Fibroblast of skin of back (primary cell): Measurements from ENCODE around the gene FAM20C.
"Not testable (repeated sequence)": the region's sequence is repeated elsewhere in the genome, so short reads cannot be mapped to it uniquely, and the experiment has no call there.

Experiments used
- DNase-seq: peaks from one replicate; pipeline ENCODE4 v3.0.0-alpha.2; 2013

Gene FAM20C

DNA sequence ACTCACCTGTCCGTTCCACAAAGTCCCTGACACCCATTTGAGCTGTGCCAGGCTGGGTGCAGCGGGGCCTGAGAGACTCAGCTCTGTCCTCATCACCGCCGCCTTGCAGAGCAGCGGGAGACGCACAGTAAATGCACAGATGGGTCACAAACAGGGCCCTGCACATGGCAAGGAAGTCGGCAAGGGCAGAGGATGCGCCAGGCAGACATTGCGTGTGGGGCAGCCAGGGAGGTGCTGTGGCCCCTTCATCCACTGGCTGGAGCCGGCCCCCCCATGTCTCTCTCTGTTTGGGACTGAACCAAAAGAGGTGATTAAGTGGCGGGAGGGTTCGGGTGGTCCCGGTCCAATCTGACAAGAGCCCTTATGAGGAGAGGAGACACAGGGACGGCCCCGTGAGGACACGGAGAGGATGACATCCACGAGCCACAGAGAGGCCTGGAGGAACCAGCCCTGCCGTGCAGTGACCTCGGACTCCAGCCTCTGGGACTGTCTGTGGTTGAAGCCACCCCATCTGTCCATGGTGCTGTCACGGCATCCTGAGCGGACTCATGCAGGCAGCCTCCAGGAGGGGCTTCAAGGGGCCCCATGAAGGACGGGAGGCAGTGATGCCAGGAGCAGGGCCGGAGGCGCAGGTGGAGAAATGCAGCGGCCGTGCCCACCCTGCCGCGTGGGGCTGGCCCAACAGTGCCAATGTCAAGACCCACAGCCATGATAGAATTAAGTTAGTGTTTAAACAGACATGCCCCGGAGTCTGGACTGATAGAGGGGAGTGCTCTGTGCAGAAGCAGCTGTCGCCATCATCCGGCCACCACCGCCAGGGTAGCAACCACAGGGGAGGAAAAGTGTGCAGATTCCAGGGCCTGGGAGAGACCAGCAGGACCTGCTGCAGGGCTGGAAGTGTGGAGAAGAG lies 69.2 kb downstream of the FAM20C start:
- DNase-seq: no peak

DNA sequence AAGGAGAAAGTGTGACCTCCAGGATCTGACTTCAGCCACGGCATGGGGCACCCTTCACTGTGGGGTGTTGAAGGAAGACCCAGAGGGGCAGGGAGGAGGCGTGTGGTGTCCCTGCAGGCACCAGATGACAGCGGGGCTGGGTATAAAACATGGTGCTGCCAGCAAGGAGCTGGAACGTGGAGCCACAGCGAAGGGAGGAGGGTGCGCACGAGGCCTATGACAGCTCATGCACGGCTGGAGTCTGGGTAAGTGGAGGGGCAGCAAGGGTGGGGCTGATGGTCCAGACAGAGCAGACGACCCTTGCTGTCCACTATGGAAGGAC lies 69.8 kb downstream of the FAM20C start:
- no peak for DNase-seq

DNA sequence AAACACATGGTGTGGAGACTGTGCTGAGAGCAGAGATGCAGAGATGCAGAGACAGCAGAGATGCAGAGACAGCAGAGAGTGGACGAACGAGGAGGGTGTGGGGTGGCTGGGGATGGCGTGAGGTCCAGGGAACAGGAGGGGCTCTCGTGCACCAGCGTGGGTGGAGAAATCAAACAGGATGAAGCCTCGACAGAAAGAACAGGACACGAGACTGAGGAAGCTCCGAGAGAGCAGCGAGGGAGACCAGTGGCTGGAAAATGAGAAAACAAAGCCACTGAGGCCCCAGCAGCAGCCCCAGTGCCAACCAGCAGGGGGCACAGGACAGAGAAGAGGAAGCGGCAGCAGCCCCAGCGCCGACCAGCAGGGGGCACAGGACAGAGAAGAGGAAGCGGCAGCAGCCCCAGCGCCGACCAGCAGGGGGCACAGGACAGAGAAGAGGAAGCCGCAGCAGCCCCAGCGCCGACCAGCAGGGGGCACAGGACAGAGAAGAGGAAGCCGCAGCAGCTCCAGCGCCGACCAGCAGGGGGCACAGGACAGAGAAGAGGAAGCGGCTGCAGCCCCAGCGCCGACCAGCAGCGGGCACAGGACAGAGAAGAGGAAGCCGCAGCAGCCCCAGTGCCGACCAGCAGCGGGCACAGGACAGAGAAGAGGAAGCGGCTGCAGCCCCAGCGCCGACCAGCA lies 70.4 kb downstream of the FAM20C start:
- not testable (repeated sequence) for DNase-seq

DNA sequence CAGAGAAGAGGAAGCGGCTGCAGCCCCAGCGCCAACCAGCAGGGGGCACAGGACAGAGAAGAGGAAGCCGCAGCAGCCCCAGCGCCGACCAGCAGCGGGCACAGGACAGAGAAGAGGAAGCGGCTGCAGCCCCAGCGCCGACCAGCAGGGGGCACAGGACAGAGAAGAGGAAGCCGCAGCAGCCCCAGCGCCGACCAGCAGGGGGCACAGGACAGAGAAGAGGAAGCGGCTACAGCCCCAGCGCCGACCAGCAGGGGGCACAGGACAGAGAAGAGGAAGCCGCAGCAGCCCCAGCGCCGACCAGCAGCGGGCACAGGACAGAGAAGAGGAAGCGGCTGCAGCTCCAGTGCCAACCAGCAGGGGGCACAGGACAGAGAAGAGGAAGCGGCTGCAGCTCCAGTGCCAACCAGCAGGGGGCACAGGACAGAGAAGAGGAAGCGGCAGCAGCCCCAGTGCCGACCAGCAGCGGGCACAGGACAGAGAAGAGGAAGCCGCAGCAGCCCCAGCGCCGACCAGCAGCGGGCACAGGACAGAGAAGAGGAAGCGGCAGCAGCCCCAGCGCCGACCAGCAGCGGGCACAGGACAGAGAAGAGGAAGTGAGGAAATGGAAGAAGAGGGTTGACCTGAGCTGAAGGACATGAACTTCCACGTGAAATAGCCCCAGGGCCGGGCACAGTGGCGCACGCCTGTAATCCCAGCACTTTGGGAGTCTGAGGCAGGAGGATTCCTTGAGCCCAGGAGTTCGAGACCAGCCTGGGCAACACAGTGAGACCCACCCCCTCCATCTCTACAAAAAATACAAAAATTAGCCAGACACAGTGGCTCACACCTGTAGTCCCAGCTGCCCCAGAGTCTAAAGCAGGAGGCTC lies 71.3 kb downstream of the FAM20C start:
- DNase-seq: not testable (repeated sequence)

DNA sequence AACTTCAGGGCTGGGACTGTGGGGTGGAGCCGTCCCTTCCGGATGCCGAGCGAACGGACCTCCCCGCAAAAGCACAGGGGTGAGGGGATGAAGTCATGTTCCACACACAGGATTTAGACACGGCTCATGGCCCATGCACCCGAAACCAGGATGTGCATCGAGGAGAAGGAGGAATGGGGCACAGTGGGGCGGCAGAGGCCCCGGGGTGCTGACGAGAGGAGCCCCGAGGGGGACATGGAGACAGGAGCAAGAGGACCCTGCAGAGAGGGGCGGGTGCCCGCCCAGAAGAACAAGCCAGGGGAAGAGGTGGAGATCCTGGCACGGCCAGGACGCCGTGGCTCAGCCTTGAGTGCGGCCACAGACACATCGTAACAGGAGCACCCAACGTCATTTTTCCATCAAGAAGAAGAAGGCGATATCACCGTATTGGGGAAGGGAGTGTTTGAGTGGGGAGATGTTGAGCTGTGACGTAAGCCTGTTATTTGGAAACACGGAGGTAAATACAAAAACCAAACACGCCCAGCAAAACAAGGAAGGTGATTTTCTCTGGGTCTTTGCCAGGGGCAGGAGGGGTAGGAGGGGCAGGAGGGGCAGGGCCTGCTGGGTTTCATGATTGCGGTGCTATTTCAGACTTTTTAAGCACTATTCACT lies 72.3 kb downstream of the FAM20C start:
- no peak for DNase-seq

- no peak for DNase-seq
These were observed 73.0 kb downstream of the FAM20C start for GRCh38 chr7:265192-265997.

- DNase-seq: no peak
These were observed 73.9 kb downstream of the FAM20C start for GRCh38 chr7:265998-266850.

GRCh38 chr7:266851-267840 lies 74.8 kb downstream of the FAM20C start:
- DNase-seq: no peak

GRCh38 chr7:268991-269390 lies 76.6 kb downstream of the FAM20C start:
- no peak for DNase-seq

DNA sequence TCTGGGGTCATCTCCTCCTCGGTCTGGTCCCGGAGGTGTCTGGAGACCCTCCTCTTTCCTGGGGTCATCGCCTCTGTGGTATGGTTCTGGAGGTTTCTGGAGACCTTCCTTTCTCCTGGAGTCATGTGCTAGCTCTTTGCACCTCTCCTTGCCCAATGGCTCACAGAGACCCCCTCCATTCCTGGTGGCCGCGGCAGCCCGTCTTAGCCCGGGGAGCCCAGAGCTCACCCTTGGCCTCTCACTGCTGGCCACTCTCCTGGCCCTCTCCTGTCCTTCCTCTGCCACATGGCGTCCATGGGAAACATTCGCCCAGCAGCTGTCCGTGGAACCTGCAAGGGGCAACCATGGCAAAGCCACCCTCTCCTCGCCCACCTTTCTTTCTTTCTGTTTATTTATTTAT lies 77.3 kb downstream of the FAM20C start:
- DNase-seq: no peak

DNA sequence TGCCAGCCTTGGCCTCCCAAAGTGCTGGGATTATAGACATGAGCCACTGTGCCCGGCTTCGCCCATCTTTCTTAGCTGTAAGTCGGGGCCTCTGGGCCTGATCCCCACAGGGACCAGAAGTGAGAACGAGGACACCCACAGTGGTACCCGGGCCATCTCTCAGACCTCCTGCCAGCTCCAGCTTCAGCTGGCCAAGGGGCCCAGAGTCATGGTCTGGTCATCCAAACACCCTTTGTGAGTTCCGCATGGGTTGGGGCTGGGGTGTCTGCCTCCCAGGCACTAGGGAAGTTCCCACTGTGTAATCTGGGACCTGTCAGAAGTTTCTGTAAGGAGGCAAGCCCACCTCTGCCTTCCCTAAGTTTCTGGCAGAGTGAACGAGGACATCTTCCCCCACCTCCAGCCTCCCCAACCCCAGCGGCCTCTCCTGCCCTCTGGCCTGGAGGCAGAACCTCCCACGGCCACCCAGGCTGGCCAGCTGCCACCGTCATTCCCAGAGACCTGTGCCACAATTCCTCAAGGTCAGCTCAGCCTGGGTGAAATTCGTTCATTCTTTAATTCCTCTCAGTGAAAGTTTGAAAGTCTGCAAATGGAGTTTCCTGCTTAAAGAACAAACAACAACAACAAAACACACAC lies 78.1 kb downstream of the FAM20C start:
- DNase-seq: no peak

DNA sequence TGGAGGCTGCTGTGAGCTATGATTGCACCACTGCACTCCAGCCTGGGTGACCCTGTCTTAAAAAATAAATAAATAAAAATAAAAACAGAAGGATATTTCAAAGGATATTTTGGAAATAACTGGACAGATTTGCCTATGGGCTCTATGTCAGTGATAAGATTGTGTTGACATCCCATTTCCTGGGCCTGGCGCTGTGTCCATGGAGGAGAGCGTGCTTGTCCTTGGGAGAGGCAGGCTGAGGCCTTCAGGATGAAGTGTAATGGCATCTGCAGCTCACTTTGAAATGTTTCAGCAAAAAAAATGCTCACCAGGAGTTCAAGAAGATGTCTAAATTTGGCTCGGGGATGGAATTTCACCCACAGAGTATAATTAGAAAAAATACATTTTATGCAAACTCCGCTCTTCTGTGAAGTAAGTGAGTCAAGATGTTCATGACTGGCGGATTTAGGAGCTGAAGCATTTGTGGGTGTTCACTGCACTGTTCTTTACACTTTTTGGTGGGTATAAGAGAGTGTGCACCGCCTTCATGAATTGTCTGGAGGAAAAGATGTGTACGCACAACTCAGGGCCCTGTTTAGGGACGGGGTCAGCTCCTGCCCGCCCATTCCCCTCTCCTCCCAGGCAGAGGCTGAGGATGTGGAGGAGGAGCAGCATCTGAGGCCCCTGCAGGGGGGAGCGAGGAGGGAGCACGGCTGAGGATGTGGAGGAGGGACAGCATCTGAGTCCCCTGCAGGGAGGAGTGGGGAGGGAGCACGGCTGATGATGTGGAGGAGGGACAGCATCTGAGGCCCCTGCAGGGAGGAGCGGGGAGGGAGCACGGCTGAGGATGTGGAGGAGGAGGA lies 79.1 kb downstream of the FAM20C start:
- DNase-seq: peak; percentile 73

DNA sequence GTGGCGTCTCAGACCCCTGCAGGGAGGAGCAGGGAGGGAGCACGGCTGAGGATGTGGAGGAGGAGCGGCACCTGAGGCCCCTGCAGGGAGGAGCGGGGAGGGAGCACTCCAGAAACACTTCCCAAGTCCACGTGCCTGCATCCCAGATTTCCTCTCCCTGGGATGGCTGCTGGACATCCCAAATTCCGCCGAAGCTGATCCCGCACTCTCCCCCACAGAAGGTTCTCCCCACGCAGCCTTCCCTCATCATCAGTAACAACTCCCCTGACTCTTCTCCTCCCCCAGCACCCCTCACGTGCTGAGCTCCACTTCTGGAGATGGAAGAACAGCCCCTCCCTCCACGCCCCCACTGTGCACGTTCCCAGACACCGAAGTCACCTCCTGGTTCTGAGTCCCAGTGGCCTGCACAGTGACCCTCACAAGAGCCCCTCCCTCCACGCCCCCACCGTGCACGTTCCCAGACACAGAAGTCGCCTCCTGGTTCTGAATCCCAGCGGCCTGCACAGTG lies 79.8 kb downstream of the FAM20C start:
- no peak for DNase-seq

- DNase-seq: no peak
These were observed 80.3 kb downstream of the FAM20C start for GRCh38 chr7:272631-273030.

DNA sequence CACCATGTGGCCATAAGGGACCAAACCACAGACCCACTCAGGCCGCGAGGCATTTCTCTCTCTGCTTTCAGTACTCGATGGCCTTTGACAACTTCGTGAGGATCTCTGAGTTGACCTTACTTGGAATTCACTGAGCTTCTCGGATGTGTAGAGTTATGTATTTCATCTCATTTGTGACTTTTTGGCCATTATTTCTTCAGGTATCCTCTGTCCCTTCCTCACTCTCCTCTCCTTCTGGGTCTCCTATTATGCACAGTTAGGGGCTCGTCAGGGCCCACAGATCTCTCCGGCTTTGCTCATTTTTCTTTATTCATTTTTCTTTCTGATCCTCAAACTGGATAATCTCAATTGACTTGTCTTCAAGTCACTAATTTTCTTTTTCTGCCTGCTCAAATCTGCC lies 81.0 kb downstream of the FAM20C start:
- DNase-seq: no peak

DNA sequence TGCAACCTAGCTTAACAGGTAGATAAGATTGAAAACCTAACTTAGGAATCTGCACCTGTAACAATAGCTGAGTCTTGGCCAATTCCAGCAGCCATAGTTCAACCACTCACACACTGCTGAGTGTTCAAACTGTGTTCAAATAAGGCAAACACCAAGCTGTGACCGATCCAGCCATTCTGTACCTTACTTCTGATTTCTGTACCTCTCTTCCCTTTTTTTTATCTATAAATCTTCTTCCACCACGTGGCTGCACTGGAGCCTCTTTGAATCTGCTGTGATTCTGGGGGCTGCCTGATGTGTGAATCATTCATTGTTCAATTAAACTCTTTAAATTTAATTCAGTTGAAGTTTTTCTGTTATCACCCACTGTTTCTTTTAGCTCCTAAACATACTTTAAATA lies 81.9 kb downstream of the FAM20C start:
- DNase-seq: no peak

GRCh38 chr7:276230-276835 lies 84.0 kb downstream of the FAM20C start:
- DNase-seq: no peak
